Activated CD8-positive, alpha-beta memory T cell treated with anti-CD3 and anti-CD28 coated beads, Interleukin-2, amount 50 U/mL, for 4 hours (primary cell): Measurements from ENCODE around the gene VASH2.

Source experiments
- DNase-seq: peaks from one replicate; pipeline ENCODE4 v3.0.0-alpha.2; 2020

The VASH2 gene

GRCh38 chr1:212933815-212934471, 16.4 kb upstream of the VASH2 start:
- no peak for DNase-seq

- no peak for DNase-seq
Observed at GRCh38 chr1:212935387-212935981, 14.9 kb upstream of the VASH2 start.

GRCh38 chr1:212937034-212937433, 13.3 kb upstream of the VASH2 start:
- DNase-seq = no peak

- no peak for DNase-seq
Observed at GRCh38 chr1:212938846-212939245, 11.5 kb upstream of the VASH2 start.

GRCh38 chr1:212941452-212941851, 8.9 kb upstream of the VASH2 start:
- DNase-seq = no peak

- DNase-seq = no peak
Observed at GRCh38 chr1:212942679-212943392, 7.5 kb upstream of the VASH2 start.

GRCh38 chr1:212943393-212943710, 7.0 kb upstream of the VASH2 start:
- no peak for DNase-seq

- DNase-seq = no peak
Observed at GRCh38 chr1:212944229-212944901, 6.0 kb upstream of the VASH2 start.

GRCh38 chr1:212945056-212945455, 5.3 kb upstream of the VASH2 start:
- no peak for DNase-seq

GRCh38 chr1:212945463-212946160, 4.7 kb upstream of the VASH2 start:
- no peak for DNase-seq

- DNase-seq = no peak
Observed at GRCh38 chr1:212946872-212947271, 3.5 kb upstream of the VASH2 start.

- no peak for DNase-seq
Observed at GRCh38 chr1:212949771-212950170, 570 bp upstream of the VASH2 start.

- DNase-seq = no peak
Observed at GRCh38 chr1:212951126-212951946, 995 bp downstream of the VASH2 start.

- no peak for DNase-seq
Observed at GRCh38 chr1:212951947-212952640, 1.8 kb downstream of the VASH2 start.

GRCh38 chr1:212952641-212952976, 2.3 kb downstream of the VASH2 start:
- DNase-seq = no peak

- DNase-seq = no peak
Observed at GRCh38 chr1:212953321-212953720, 3.0 kb downstream of the VASH2 start.

GRCh38 chr1:212954514-212954913, 4.2 kb downstream of the VASH2 start:
- DNase-seq = no peak

GRCh38 chr1:212955098-212955497, 4.8 kb downstream of the VASH2 start:
- DNase-seq = no peak

GRCh38 chr1:212955961-212956620, 5.8 kb downstream of the VASH2 start:
- no peak for DNase-seq

GRCh38 chr1:212957546-212957945, 7.2 kb downstream of the VASH2 start:
- DNase-seq = no peak

GRCh38 chr1:212958175-212958574, 7.8 kb downstream of the VASH2 start:
- no peak for DNase-seq
